T-helper 1 cell treated with Interleukin-12 subunit alpha and Interleukin-12 subunit beta and Interleukin-4 antibody, amounts not matched to agents 30 μg/mL and 1 μg/mL, for 36 hours (primary cell): ENCODE results near the gene PDLIM5.
"Not testable (repeated sequence)": the region's sequence is repeated elsewhere in the genome, so short reads cannot be mapped to it uniquely, and the experiment has no call there.

Experiments
- H3K27ac Mint-ChIP-seq: one replicate; pipeline ENCODE4 v1.8.0; 2021; ENCODE audit warnings: mild to moderate bottlenecking, mixed read lengths
- H3K27me3 Mint-ChIP-seq: one replicate; pipeline ENCODE4 v1.8.0; 2021; ENCODE audit warnings: low read depth, mixed read lengths
- H3K36me3 Mint-ChIP-seq: one replicate; pipeline ENCODE4 v1.8.0; 2021; ENCODE audit warnings: low read depth, mixed read lengths
- H3K4me1 Mint-ChIP-seq: one replicate; pipeline ENCODE4 v1.8.0; 2021; ENCODE audit warnings: low read depth, mixed read lengths
- H3K4me3 Mint-ChIP-seq: one replicate; pipeline ENCODE4 v1.8.0; 2021; ENCODE audit warnings: mild to moderate bottlenecking, moderate library complexity, mixed read lengths
- H3K9me3 Mint-ChIP-seq: one replicate; pipeline ENCODE4 v1.8.0; 2021; ENCODE audit warnings: mixed read lengths

The PDLIM5 gene

GRCh38 chr4:94451695-94452475 lies at the start of gene PDLIM5:
PDLIM5 (plus strand) TSS chr4:94451942; CDS start chr4:94455289, 3,347 bp downstream.
- H3K4me3 Mint-ChIP-seq = peak within 1 kb of the TSS; percentile 84
- peak within 1 kb of the TSS; percentile 32 for H3K27ac Mint-ChIP-seq
- no peaks in the 10 kb centered on the region for H3K9me3 Mint-ChIP-seq
- peaks cover 38% of the 10 kb centered on the region for H3K27me3 Mint-ChIP-seq
- peaks cover 14% of the 10 kb centered on the region for H3K4me1 Mint-ChIP-seq
- H3K36me3 Mint-ChIP-seq = no peaks in the 10 kb centered on the region

GRCh38 chr4:94402439-94402838 lies 49.3 kb upstream of the PDLIM5 start:
- H3K36me3 Mint-ChIP-seq, H3K4me3 Mint-ChIP-seq, H3K27ac Mint-ChIP-seq, H3K4me1 Mint-ChIP-seq, H3K27me3 Mint-ChIP-seq, H3K9me3 Mint-ChIP-seq: not testable (repeated sequence)

- H3K4me3 Mint-ChIP-seq = no peak overlapping the region
- no peaks in the 10 kb centered on the region for H3K4me1 Mint-ChIP-seq
- H3K27ac Mint-ChIP-seq = no peak overlapping the region
- peaks cover 10% of the 10 kb centered on the region for H3K27me3 Mint-ChIP-seq
- no peaks in the 10 kb centered on the region for H3K36me3 Mint-ChIP-seq
- no peaks in the 10 kb centered on the region for H3K9me3 Mint-ChIP-seq
These were observed 48.0 kb upstream of the PDLIM5 start for GRCh38 chr4:94403751-94404150.

- Mint-ChIP-seq H3K9me3 (no peaks in the 10 kb centered on the region), H3K27ac (no peak overlapping the region), H3K27me3 (peaks cover 23% of the 10 kb centered on the region), H3K4me1 (no peaks in the 10 kb centered on the region), H3K36me3 (no peaks in the 10 kb centered on the region), H3K4me3 (no peak overlapping the region)
These were observed 44.9 kb upstream of the PDLIM5 start for GRCh38 chr4:94406668-94407437.

- H3K4me3 Mint-ChIP-seq = no peak overlapping the region
- peaks cover 25% of the 10 kb centered on the region for H3K27me3 Mint-ChIP-seq
- H3K4me1 Mint-ChIP-seq = no peaks in the 10 kb centered on the region
- no peaks in the 10 kb centered on the region for H3K36me3 Mint-ChIP-seq
- H3K9me3 Mint-ChIP-seq = no peaks in the 10 kb centered on the region
- H3K27ac Mint-ChIP-seq = no peak overlapping the region
These were observed 43.9 kb upstream of the PDLIM5 start for GRCh38 chr4:94407846-94408245.

- H3K4me3 Mint-ChIP-seq = no peak overlapping the region
- no peak overlapping the region for H3K27ac Mint-ChIP-seq
- H3K27me3 Mint-ChIP-seq = peaks cover 31% of the 10 kb centered on the region
- H3K9me3 Mint-ChIP-seq = no peaks in the 10 kb centered on the region
- no peaks in the 10 kb centered on the region for H3K36me3 Mint-ChIP-seq
- no peaks in the 10 kb centered on the region for H3K4me1 Mint-ChIP-seq
These were observed 43.0 kb upstream of the PDLIM5 start for GRCh38 chr4:94408549-94409374.

GRCh38 chr4:94409375-94409679 lies 42.4 kb upstream of the PDLIM5 start:
- Mint-ChIP-seq H3K9me3 (no peaks in the 10 kb centered on the region), H3K4me3 (no peak overlapping the region), H3K36me3 (no peaks in the 10 kb centered on the region), H3K27ac (no peak overlapping the region), H3K4me1 (no peaks in the 10 kb centered on the region), H3K27me3 (peaks cover 36% of the 10 kb centered on the region)

- Mint-ChIP-seq H3K9me3 (no peaks in the 10 kb centered on the region), H3K4me1 (no peaks in the 10 kb centered on the region), H3K27me3 (peaks cover 37% of the 10 kb centered on the region), H3K27ac (no peak overlapping the region), H3K4me3 (no peak overlapping the region), H3K36me3 (no peaks in the 10 kb centered on the region)
These were observed 41.8 kb upstream of the PDLIM5 start for GRCh38 chr4:94409962-94410361.

- no peaks in the 10 kb centered on the region for H3K36me3 Mint-ChIP-seq
- H3K4me1 Mint-ChIP-seq = no peaks in the 10 kb centered on the region
- peaks cover 37% of the 10 kb centered on the region for H3K27me3 Mint-ChIP-seq
- H3K27ac Mint-ChIP-seq = no peak overlapping the region
- H3K9me3 Mint-ChIP-seq = no peaks in the 10 kb centered on the region
- no peak overlapping the region for H3K4me3 Mint-ChIP-seq
These were observed 41.0 kb upstream of the PDLIM5 start for GRCh38 chr4:94410678-94411206.

GRCh38 chr4:94411296-94411695 lies 40.4 kb upstream of the PDLIM5 start:
- Mint-ChIP-seq H3K36me3 (no peaks in the 10 kb centered on the region), H3K9me3 (no peaks in the 10 kb centered on the region), H3K4me3 (no peak overlapping the region), H3K4me1 (no peaks in the 10 kb centered on the region), H3K27me3 (peaks cover 39% of the 10 kb centered on the region), H3K27ac (no peak overlapping the region)

- Mint-ChIP-seq H3K27ac (no peak overlapping the region), H3K36me3 (no peaks in the 10 kb centered on the region), H3K9me3 (no peaks in the 10 kb centered on the region), H3K4me1 (no peaks in the 10 kb centered on the region), H3K4me3 (no peak overlapping the region), H3K27me3 (peaks cover 42% of the 10 kb centered on the region)
These were observed 39.6 kb upstream of the PDLIM5 start for GRCh38 chr4:94412019-94412657.

GRCh38 chr4:94412658-94413038 lies 39.1 kb upstream of the PDLIM5 start:
- Mint-ChIP-seq H3K9me3 (no peaks in the 10 kb centered on the region), H3K36me3 (no peaks in the 10 kb centered on the region)

GRCh38 chr4:94413085-94413840 lies 38.5 kb upstream of the PDLIM5 start:
- Mint-ChIP-seq H3K9me3 (no peaks in the 10 kb centered on the region), H3K4me1 (no peaks in the 10 kb centered on the region), H3K4me3 (no peak overlapping the region), H3K27ac (no peak overlapping the region), H3K36me3 (no peaks in the 10 kb centered on the region), H3K27me3 (peaks cover 41% of the 10 kb centered on the region)

More at GRCh38 chr4:94412658-94413038, 39.1 kb upstream of the PDLIM5 start:
- no peaks in the 10 kb centered on the region for H3K4me1 Mint-ChIP-seq
- peaks cover 45% of the 10 kb centered on the region for H3K27me3 Mint-ChIP-seq
- H3K27ac Mint-ChIP-seq = no peak overlapping the region
- H3K4me3 Mint-ChIP-seq = no peak overlapping the region
